DMS153 (cell line): ENCODE results near the gene RFX3.

Source experiments
- DNase-seq: peaks from one replicate; lab custom pipeline; 2025; lab: John Stamatoyannopoulos, UW

RFX3 gene

GRCh38 chr9:3200331-3200774, 325.4 kb downstream of the RFX3 start:
- no peak for DNase-seq

- DNase-seq, result no peak
Measured at GRCh38 chr9:3193791-3194190, 332.0 kb downstream of the RFX3 start.

GRCh38 chr9:3191715-3192114, 334.1 kb downstream of the RFX3 start:
- no peak for DNase-seq

GRCh38 chr9:3189113-3189861, 336.5 kb downstream of the RFX3 start:
- no peak for DNase-seq

GRCh38 chr9:3186751-3187150, 339.1 kb downstream of the RFX3 start:
- DNase-seq, result no peak

DNA sequence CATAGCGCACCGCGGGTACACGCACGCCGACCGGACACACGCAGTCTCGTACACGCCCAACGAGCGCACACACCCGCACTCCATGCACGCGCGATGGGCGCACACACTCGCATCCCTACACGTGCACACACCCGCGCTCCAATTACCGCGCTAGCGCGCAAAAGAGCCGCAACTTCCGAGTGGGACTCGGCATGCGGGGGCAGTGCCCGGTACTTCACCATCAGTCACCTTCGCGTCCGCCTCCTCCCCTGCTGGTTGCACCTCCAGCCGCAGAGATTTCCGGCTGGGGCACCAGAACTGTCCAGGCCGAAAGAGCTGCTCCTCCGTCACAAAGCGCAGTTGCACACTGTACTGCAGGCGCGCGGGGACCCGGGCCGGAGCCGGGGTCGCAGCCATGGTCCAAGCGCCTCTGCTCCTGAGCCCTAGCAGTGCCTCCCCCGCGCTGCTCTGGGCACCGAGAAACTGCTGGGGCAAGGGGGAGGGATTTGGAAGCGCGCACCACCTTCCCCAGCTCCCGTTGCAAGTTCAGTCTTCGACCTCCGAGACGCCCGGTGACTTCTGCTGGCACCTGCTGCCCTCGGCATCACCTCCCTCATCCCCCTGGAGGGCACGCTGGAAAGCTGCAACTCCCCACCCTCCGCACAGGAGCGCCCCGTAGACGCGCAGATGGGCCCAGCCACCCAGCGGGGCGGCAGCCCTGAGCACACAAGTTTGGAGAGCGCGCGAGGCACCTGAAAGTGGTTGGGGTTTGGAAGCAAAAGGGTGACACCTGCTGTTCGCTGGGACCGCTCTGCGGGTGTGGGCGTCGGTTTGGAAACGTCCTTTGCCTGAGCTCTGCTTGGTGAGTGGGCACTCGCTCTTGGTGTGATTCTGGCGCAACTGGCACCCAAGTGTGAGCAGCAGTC, 344.5 kb downstream of the RFX3 start:
- peak; percentile 84 for DNase-seq

DNA sequence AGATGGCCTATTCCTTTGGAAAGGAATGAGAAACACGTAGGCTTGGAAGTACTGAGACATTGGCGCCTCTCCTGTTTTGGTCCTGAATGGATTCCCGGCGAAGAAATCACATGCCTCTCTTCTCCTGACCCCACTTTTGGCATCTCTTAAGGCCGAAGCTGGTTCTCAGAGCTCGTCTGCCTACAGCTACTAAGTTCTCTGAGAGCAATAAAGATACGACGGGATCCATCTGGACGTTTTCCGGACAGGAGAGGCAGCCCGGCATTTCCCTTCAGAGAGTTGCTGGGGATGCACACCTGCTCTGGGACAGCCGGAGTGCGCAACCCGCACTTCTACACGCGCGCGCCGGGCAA, 345.1 kb downstream of the RFX3 start:
- DNase-seq, result no peak

DNA sequence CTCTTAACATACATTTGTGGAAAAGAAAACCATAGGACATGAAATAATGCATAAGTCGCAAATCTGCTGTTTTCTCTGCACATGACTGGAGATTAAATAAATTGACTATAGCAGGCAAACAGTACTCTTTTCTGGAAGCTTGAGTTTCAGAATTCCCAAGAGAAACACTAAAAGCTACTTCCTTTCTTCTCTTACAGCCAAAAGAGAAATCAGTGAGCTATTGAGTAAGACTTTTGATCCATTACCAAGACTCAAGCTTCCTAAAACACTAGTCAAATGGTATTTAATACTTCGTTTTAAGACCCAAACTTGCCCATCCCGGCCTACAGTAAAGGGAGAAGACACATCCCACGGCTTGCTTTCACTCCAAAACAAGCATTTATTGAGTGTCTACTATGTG, 346.1 kb downstream of the RFX3 start:
- no peak for DNase-seq

DNA sequence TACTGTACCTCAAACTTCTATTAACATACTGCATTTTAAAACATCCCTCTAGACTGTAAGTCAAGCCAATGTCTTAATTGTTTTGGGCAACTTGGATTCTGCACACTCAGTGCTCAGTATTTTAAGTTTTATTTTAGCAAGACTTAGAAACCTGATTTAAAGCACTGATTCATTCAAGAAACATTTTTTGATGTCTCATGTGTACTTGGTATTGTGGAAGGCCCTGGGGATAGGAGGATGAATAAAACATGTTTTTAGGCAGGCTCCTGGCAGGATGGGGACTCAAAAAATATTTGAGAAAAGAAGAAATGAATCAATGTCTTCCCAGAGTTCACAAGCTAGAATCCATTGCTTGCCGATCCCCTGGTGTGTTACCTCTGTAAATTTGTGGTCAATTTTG, 347.9 kb downstream of the RFX3 start:
- no peak for DNase-seq

- DNase-seq, result no peak
Measured at GRCh38 chr9:3177146-3177761, 348.5 kb downstream of the RFX3 start.

DNA sequence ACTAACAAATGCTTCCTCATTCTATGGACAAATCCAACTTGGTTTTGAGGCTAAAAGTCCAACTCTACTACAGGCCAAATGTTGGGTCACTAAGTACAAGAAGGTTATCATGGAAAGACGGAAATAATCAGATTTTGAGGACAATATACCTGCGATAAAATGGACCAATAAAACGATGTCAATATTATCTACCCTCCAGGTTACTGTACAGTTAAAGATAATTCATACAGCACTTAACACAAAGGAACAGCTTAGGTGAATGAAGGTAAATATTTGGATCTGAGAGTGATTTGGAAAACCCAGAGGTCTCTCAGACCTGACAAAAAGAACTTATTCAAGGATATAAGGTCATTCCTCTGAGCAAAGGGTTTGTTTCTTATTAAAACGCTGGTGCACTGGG, 352.4 kb downstream of the RFX3 start:
- DNase-seq, result no peak

DNA sequence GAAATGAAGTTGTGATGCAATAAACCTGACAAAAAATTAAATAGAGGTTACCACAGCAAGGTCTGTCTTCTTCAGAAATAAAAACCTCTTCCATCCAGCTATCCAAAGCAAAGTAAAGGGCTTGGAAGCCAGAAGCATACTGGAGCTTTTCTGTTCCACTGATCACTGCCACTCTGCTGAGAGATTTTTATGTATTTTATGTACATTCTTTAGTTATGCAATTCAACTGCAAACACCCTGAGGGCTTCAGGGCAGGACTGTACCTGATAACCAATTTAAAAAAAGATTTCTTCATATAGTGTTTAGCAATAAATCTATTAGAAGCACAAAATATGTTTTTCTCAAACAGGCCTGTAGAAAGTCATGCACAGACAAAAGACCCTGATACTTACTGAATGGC, 355.0 kb downstream of the RFX3 start:
- no peak for DNase-seq
